NCI-H2171 (cell line): ENCODE results near the gene MAP3K12.
"Not testable (repeated sequence)": the region's sequence is repeated elsewhere in the genome, so short reads cannot be mapped to it uniquely, and the experiment has no call there.

ENCODE experiments used
- DNase-seq: peaks from one replicate; lab custom pipeline; 2025; lab: John Stamatoyannopoulos, UW

Gene MAP3K12

DNA sequence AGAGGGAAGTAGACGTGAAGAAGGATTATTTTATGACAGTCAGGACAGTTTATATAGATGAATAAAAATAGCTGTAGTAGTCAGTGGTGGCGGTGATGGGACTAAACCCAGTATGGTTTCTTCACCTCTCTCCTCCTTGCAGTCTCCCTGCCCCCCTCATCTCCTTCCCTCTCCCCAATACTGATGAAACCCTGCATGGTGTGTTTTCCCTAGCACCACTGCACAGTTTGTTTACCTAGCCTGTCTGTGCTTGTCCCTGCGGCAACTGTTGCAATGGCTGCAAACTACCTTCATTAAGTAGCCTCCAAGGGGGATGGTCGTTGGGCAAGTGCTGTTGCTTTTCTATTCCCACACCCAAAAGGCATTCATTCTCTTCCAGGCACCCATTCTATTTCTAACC is 32.6 kb downstream of the MAP3K12 start:
- DNase-seq = no peak

DNA sequence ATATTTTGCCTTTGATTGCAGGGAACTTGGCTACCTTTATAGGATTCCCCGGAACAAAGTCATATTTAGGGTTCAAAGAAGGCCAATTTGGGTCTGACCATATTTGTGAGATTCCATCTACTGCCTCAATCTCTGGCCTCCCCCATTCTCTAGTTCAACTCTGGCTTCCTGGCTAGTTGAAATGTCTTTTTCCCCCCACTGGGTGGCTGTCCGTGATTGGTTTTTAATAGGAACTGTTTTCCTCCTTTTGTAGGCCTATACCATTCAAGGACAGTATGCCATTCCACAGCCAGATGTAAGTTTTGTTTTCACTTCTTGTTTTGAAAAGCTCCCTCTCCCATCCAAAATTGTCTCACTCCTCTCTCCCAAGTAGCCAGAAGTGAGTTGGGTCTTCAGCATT is 33.6 kb downstream of the MAP3K12 start:
- DNase-seq = no peak

DNA sequence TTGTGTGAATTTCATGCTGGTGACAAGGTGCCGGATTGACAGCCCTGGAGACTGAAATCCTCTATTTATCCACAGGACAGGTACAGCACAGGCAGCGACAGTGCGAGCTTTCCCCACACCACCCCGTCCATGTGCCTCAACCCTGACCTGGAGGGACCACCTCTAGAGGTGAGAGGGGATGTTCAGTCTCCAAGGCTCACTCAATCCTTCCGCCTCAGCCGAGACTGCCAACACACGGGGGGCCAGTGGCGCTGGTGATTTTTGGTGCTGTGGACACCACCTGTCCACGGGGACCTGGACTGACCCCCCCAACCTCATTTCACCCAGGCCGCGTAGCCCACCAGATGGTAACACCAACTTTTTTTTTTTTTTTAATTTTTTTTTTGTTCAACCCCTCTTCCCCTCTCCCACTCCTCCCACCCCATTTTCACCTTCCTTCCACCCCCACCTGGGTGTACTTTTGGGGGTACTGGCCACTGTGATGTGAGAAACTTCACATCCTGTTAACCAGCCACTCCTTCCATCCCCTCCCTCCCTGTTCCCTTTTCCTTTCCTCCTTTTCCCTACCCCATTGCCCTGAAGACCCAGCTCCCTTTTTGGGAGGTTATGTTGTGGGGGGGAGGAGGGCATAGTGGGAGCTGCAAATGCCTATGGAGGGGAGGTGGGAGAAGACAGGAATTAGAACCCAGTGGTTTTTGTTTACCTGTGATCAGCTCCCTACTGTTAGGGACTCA is 34.4 kb downstream of the MAP3K12 start:
- DNase-seq = no peak

DNA sequence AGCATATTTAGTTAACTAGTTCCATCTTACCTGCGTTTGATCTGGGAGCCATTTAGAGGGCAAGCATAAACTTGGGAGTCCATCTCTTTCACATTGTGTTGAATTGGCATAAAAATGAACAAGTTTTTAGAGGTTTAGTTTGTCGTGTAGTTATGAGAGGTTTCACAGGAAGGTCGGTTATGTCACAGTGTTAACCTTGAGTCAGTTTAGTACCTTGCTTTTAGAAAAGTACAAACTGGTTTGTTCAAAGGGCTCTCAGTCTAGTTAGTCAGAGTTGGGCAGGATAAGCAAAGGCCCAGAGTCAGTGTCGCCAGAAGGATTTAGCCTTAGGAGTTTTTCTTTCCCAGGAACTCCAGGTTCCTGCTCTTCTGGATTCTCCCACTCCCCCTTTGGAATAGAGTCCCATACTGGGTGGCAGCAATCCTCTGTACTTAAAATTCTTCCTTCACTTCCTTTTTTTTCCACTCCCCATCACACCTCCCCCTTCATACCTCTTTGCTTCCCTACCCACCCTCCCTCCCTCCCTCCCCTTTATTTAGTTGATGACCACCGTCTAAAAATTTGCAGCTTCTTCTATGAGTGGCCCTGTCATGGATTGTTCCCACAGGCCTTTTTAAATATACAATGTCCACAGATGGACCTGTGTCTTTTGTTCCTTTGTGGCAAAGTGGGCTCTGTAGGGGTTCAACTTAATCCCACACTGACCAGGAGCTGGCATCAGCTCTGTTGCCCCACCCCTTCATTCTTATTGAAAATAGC is 35.3 kb downstream of the MAP3K12 start:
- no peak for DNase-seq

GRCh38 chr12:53462935-53463334 is 36.3 kb downstream of the MAP3K12 start:
- DNase-seq = no peak

DNA sequence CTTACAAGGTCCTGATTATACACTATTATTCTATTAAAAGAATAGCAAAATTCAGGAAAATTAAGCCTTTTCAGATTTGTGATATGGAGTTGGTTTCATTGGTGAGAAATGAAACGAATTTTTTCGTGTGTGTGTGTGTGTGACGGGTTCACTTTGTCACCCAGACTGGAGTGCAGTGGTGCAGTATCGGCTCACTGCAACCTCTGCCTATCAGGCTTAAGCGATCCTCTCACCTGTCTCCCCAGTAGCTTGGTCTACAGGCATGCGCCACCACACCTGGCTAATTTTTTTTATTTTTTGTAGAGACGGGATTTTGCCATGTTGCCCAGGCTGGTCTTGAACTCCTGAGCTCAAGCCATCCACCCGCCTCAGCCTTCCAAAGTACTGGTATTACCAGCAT is 37.7 kb downstream of the MAP3K12 start:
- DNase-seq = no peak

- DNase-seq = no peak
Measured at GRCh38 chr12:53461059-53461458, 38.2 kb downstream of the MAP3K12 start.

GRCh38 chr12:53459097-53459496 is 40.2 kb downstream of the MAP3K12 start:
- DNase-seq = no peak

DNA sequence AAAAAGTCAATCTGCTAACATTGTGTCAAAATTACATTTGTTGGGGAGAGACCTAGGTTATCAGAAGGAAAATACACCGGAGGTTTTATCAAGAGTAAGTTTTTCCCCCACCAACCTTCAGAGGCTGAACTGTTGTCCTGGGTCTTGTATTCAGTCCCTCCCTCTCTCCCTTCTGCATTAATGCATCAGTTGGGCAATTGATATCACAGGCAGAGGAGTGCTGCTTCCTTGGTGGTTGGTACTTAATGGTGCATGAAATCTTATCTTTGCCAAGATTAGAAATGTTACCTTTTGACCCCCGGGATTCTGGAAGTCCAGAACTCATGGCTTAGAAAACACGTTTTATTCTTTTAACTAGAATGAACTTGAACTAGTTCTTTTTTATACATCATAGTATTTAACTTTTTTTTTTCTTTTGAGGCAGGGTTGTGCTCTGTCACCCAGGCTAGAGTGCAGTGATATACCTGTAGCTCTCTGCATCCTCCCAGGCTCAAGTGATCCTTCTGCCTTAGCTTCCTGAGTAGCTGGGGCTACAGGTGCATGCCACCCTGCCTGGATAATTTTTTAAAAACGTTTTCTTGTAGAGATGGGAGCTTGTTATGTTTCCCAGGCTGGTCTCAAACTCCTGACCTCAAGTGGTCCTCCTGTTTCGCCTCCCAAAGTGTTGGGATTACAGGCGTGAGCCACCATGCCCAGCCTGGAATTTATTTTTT is 42.4 kb downstream of the MAP3K12 start:
- no peak for DNase-seq

- no peak for DNase-seq
Measured at GRCh38 chr12:53454707-53455106, 44.6 kb downstream of the MAP3K12 start.

GRCh38 chr12:53453953-53454640 is 45.2 kb downstream of the MAP3K12 start:
- no peak for DNase-seq

DNA sequence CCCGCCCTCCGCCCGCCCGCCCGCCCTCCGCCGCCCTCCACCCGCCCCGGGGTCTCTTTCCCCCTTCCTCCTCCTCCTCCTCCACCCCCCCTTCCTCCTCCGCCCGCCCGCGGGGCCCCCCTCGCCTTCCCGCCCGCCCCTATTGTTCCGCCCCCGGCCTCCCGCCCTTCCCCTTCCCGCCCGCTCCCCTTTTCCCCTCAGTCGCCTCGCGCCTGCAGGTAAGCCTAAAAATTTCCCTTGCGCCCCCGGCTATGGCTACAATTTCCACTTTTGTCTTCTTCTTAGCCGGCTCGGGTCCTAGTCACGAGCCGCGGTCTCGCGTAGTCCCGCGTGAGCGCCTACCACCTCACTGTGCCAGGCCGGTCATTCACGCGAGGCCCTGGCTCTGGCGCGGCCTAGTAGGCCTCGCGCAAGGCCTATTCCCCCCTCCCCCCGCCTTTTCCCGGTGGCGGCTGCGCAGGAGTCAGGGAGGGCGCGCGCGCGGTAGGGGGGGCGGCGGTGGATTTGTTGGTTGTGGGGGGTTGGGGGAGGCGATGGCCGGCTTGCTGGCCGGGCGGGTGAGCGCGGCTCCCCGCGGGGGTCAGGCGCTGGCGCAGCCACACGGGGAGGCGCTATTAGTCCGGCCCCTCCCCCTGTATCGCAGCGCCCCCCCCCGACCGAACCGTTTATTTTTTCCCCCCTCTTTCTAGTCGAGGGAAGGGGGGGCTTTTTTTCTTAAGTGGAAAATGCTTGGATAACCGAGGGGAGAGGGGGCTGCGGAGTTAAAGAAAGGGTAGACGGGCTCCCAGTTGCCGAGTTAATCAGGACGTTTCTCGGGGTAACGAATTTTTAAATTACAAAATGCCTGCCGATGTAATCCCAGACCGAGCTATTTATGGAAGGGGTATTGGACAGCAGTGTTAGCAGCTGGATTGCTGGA is 46.8 kb downstream of the MAP3K12 start:
- DNase-seq = peak; percentile 63

DNA sequence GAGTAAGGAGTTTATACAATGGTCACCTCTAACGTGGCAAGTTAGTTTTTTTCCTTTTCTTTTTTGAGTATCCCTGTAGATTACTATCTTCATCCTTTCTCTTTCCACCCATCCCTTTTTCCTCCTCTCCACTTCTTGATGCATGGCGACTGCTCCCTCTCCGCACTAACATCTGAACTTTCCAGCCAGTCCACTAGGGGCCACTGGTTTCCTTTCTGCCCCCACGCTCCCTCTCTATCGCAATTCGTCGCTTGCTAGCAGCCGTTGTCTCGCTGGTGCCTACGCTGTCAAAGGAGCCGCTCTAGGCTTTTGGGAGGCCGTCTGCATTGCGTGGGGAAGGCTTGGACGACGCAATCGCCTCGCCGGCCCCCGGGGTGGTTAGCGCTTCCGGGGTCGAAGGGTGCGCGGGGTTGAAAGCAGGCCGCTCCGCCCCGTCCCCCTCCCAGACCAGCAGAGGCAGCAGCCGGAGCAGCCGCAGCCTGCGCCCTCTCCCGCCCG is 47.5 kb downstream of the MAP3K12 start, which contains the start of gene PCBP2:
Gene PCBP2, plus strand, starts transcription at position 442 of the 498 bp plus-strand sequence. CDS start 2,699 bp downstream, outside the sequence.
- DNase-seq = peak; percentile 98

DNA sequence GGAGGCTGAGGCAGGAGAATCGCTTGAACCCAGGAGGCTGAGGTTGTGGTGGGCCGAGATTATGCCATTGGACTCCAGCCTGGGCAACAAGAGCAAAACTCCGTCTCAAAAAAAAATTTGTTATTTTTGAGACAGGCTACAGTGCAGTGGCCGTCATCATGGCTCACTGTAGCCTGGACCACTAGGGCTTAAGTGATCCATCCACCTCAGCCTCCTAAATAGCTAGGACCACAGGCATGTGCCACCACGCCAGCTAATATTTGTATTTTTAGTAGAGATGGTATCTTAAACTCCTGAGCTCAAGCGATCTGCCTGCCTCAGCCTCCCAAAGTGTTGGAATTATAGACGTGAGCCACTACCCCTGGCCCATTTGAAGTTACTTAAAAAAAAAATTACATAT is 48.3 kb downstream of the MAP3K12 start:
- no peak for DNase-seq

DNA sequence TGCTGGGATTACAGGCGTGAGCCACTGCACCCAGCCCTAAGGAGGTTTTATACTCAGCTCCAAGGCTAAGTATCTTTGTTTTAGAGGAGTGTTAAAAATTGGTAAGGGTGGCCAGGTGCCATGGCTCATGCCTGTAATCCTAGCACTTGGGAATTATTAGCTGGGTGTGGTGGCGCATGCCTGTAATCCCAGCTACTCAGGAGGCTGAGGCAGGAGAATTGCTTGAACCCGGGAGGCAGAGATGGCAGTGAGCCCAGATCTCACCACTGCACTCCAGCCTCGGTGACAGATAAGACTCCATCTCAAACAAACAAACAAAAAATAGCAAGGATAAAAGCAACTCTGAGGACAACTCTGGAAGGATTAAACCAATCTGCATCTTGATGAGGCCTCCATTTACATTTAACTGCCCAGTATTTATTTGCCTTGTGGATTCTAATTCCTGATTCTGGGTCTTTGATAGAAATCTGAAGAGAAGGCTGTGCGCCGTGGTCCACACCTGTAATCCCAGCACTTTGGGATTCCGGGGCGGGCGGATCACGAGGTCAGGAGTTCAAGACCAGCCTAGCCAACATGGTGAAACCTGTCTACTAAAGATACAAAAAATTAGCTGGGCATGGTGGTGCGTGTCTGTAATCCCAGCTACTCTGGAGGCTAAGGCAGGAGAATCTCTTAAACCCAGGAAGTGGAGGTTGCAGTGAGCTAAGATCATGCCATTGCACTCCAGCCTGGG is 54.5 kb downstream of the MAP3K12 start:
- DNase-seq = not testable (repeated sequence)

DNA sequence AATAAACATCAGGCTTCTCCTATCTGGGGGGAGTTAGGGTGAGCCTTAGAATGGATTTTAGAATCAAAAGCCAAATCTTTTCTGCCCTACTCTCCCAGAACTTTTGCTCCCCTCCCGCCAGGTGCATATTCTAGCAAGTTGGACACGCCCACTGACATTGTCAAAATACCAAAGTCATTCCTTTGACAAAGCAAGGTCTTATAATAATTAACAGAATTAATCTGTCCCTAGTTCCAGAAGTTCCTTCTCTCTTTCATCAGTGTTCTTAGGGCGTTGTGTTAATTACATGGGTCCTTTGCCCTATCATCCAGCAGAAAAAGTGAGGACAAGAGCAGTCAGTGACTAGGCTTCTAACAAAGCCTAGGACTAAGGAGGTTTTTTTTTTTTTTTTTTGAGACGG is 55.3 kb downstream of the MAP3K12 start:
- DNase-seq = no peak

DNA sequence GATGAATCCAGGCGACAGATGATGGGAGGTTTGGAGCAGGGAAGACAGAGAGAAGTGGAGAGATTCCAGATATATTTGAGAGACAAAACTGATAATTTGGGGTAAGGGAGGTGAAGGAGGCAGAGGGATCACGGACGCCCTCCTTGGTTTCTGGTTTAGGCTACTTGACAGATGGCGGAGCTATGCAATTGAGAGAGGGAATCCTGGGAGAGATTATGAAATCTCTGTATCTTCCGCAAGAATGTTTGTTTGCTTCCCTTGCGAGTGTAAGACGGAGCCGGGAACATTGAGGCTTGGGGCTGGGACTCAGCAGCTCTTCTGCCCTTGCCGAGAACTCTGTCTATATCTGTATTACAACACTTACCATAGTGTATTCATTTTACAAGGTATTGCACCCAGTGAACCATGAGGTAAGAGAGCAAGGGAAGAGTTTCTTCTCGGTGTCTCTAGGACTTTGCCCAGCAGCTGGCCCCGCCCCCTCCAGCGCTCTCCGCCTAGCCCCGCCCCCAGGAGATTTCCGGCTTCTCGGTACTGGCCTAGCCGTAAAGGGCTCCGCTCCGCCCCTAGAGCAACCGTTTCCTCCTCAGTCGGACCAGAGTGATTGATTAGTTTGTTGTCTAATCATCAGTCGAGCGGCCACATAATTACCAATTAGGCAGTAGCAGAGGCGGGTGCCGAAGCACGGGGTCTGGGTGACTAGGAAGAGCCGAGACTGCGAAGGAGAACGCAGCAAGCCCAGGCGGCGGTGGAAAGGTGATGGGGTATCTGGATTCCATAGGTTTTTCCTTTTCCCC is 58.0 kb downstream of the MAP3K12 start, which contains the start of gene PRR13:
Gene PRR13, plus strand, starts transcription at position 695 of the 794 bp plus-strand sequence. CDS start 981 bp downstream, outside the sequence.
- peak; percentile 97 for DNase-seq

GRCh38 chr12:53439582-53439981 is 59.7 kb downstream of the MAP3K12 start:
- DNase-seq = not testable (repeated sequence)

- not testable (repeated sequence) for DNase-seq
Measured at GRCh38 chr12:53435326-53435725, 63.9 kb downstream of the MAP3K12 start.
